Right lobe of liver (tissue), 6 donors: ENCODE data around the gene LRCH1. TPM values are rescaled to one million over a fixed set of nuclear protein-coding genes. Genes with fewer than 3 reads are reported as not detected.

Experiments
- ATAC-seq, 4 donors: fragments of 200-7000 bp; cut with Tn5 transposase; one replicate each; pipeline ENCODE4 v1.9.1; 2020; ENCODE audit warnings: mild to moderate bottlenecking in 4 of 4, moderate library complexity in 4 of 4
- DNase-seq, 3 donors: peaks; one replicate each; pipeline ENCODE4 v3.0.0-alpha.2; 2020
- H3K27ac ChIP-seq, 3 donors: fragments of 200-600 bp; one replicate each; pipeline ENCODE4 v1.8.0; 2022
- H3K27me3 ChIP-seq, 2 donors: fragments of 200-600 bp; one replicate each; pipeline ENCODE4 v1.8.0; 2022
- H3K36me3 ChIP-seq, 4 donors: fragments of 200-600 bp; sonication (generic) in 1 of 4; one replicate each; pipeline versions ENCODE4 v1.5.1 to v1.8.0; 2017 to 2022; ENCODE audit warnings: control low read depth in 1 of 4
- H3K4me1 ChIP-seq, 4 donors: fragments of 200-600 bp; sonication (generic) in 1 of 4; one replicate each; pipeline versions ENCODE4 v1.5.1 to v1.8.0; 2017 to 2022; ENCODE audit warnings: control low read depth in 1 of 4
- H3K4me3 ChIP-seq, 3 donors: fragments of 200-600 bp; one replicate each; pipeline ENCODE4 v1.8.0; 2022
- H3K9me3 ChIP-seq, 4 donors: fragments of 200-600 bp; sonication (generic) in 1 of 4; one replicate each; pipeline versions ENCODE4 v1.5.1 to v1.8.0; 2017 to 2022; ENCODE audit warnings: control low read depth in 1 of 4
- POLR2A ChIP-seq: fragments of 450-650 bp; IDR thresholded peaks from one replicate; pipeline ENCODE4 v1.6.1; 2017; ENCODE audit warnings: antibody characterized with exemption, mild to moderate bottlenecking
- WGBS: methylation state at CpG from one replicate; pipeline ENCODE4 v1.1.6; 2018; ENCODE audit warnings: low coverage, low lambda C conversion rate; ENCODE audit not compliant: insufficient coverage; ENCODE audit errors: missing lambda C conversion rate; 5-methylcytosine and 5-hydroxymethylcytosine counted together
- intact Hi-C, 2 donors: fragments of 100-400 bp; cut with DNase I; formaldehyde crosslinking; loops; one replicate each; pipeline versions ENCODE4 v1.11.2 to v1.14.1; 2022
- total RNA-seq, 6 experiments: library from RNA; depleted of rRNA in 2 of 6; stranded (reverse); fragments of >200 nt in 2 of 6; fragmentation: NEBNext Ultra II Directional in 3 of 6; extraction: Animal tissue kit (Norgen Biotek cat#: 25700) in 3 of 6; gene quantifications; one replicate each; pipeline versions ENCODE4 v1.1.0 to v1.2.4, GENCODE V29; 2016 to 2023
- TF ChIP-seq, protein P1 (sequence below), 4 donors: fragments of 200-600 bp in 3 of 4; fragments of 450-650 bp in 1 of 4; IDR thresholded peaks; one replicate each; pipeline versions ENCODE4 v1.5.1 to v1.8.0; 2016 to 2022; ENCODE audit warnings: antibody characterized with exemption in 4 of 4, mild to moderate bottlenecking in 2 of 4
- donor health status: DM: no; HTN: yes; CAD: no.
- donor health status: DM: no; HTN: no; CAD: no.
- donor health status: DM: no; HTN: no; CAD: no.
- donor health status: DM: no; HTN: yes; CAD: no.
- donor health status: DM: no; HTN: yes; CAD: no.

The LRCH1 gene
- total RNA-seq, 6 experiments from 2014 or later: 5.4 to 9.6 (median 7.7) TPM

DNA sequence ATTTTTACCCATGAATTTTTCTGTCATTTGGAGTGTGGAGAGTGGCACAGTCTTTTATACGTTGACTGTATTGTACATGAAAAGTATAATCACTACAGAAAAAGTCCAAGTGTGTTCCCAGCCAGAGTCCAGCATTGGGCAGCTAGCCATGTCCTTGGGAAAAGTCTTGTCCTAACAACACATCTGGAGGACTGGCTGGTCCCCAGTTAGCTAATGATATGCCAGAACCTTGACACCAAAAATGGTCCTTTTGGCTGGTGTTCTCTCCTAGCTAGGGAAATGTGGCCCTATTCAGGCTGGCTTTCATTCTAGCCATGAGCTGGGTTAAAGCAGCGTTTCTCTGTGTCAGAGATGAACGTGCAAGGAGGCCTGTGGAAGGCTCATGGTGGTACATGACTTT is 145.0 kb downstream of the LRCH1 start:
- Histone ChIP-seq H3K27me3 (no peaks in the 10 kb centered on the region), H3K27ac (no peak overlapping the region), H3K36me3 (peaks cover 0 to 30% (median 0%) of the 10 kb centered on the region in 4 donors), H3K4me3 (no peak overlapping the region), H3K4me1 (no peaks in the 10 kb centered on the region), H3K9me3 (no peaks in the 10 kb centered on the region)
- DNase-seq (no peak), ATAC-seq (peak in 1 of 4 donors; percentile 37)
- TF ChIP-seq, protein P1, sequence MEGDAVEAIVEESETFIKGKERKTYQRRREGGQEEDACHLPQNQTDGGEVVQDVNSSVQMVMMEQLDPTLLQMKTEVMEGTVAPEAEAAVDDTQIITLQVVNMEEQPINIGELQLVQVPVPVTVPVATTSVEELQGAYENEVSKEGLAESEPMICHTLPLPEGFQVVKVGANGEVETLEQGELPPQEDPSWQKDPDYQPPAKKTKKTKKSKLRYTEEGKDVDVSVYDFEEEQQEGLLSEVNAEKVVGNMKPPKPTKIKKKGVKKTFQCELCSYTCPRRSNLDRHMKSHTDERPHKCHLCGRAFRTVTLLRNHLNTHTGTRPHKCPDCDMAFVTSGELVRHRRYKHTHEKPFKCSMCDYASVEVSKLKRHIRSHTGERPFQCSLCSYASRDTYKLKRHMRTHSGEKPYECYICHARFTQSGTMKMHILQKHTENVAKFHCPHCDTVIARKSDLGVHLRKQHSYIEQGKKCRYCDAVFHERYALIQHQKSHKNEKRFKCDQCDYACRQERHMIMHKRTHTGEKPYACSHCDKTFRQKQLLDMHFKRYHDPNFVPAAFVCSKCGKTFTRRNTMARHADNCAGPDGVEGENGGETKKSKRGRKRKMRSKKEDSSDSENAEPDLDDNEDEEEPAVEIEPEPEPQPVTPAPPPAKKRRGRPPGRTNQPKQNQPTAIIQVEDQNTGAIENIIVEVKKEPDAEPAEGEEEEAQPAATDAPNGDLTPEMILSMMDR (IDR thresholded peaks at IDR 0.05): no peak
- TF ChIP-seq POLR2A: no peak
- intact Hi-C loops: no loop called here
- WGBS: 84% methylated on average over 3 of the region's 3 CpGs

DNA sequence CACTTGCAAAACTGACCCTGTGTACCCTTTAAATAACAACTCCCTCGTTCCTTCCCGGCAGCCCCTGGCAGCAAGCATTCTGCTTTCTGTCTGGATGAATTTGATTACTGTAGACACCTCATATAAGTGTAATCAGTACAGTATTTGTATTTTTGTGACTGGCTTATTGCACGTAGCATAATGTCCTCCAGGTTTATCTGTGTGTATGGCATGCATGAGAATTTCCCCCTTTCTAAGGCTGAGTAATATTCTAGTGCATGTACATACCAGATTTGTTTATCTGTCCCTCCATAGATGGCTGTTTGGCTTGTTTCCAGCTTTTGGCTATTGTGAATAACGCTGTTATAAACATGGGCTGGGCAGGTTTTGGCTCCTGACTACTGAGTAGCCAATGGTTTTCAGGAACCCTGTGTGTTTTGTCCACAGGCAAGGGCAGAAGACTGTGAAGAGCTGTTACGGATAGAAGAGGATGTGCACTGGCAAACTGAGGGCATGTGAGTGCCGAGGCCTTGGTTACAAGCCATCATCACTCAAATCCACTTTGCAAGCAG is 146.0 kb downstream of the LRCH1 start:
- intact Hi-C loops: no loop called here
- TF ChIP-seq, protein P1 (IDR thresholded peaks at IDR 0.05): no peak
- TF ChIP-seq POLR2A: no peak
- Histone ChIP-seq H3K27me3 (no peaks in the 10 kb centered on the region), H3K4me1 (no peaks in the 10 kb centered on the region), H3K36me3 (peaks cover 0 to 30% (median 0%) of the 10 kb centered on the region in 4 donors), H3K9me3 (no peaks in the 10 kb centered on the region), H3K4me3 (no peak overlapping the region), H3K27ac (no peak overlapping the region)
- 74% methylated on average over 4 of the region's 6 CpGs for WGBS
- ATAC-seq: no peak
- DNase-seq: no peak

DNA sequence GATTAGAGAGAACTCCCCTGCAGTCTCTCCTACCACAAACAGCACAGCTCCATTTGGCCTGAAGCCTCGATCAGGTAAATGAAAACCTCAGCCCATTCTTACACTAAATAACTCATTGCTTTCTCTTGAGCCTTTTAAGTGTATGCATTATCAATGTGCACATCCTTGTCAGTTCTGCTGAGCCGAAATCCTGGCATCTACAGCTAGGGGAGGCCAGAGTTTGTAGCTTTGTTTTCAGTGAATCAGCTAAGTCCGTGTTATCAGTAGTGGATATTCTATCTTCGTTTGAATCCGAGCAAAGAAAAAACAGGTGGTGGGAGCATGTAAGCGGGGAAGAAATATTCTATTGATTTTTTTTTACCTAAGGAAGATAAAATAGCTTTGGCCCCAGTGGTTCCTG is 159.6 kb downstream of the LRCH1 start:
- no peak overlapping the region for H3K27ac ChIP-seq
- no peak for ATAC-seq
- peaks cover 0 to 10% (median 0%) of the 10 kb centered on the region in 4 donors for H3K4me1 ChIP-seq
- intact Hi-C loops: no loop called here
- H3K27me3 ChIP-seq: no peaks in the 10 kb centered on the region
- H3K36me3 ChIP-seq: peaks cover 0 to 17% (median 0%) of the 10 kb centered on the region in 4 donors
- TF ChIP-seq, protein P1 (IDR thresholded peaks at IDR 0.05): no peak
- no peak for TF ChIP-seq POLR2A
- H3K4me3 ChIP-seq: no peak overlapping the region
- no peaks in the 10 kb centered on the region for H3K9me3 ChIP-seq
- DNase-seq: no peak
- WGBS: 76% methylated on average over 6 of the region's 6 CpGs

DNA sequence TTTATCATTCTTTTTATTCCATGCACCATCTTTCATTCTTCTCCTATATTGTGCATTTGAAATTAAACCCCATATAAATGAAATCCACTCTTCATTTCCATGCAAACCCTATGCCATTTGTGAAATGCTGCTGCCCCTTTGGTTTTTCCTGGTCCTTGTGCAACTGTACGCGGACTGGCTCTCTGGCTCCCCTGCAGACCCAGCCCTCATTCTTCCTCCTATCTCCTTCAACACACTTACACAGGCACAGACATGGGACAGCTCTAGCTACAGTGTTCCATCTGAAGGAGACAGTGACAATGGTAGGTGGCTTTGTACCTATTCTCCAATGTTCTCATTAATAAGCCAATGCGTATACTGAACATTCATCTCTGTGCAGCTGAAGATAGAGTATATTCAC is 162.4 kb downstream of the LRCH1 start:
- peak in 1 of 4 donors; percentile 12 for ATAC-seq
- WGBS: 89% methylated on average over 3 of the region's 3 CpGs
- no peaks in the 10 kb centered on the region for H3K9me3 ChIP-seq
- H3K4me1 ChIP-seq: peaks cover 0 to 13% (median 0%) of the 10 kb centered on the region in 4 donors
- no peak overlapping the region for H3K4me3 ChIP-seq
- intact Hi-C loops: loop anchor here in 1 of 2 donors (5.0 kb wide), 1 partner anchor 163 kb away; the partner anchor contains the start of gene LRCH1
- DNase-seq: no peak
- no peak overlapping the region for H3K27ac ChIP-seq
- TF ChIP-seq POLR2A: no peak
- TF ChIP-seq, protein P1 (IDR thresholded peaks at IDR 0.05): no peak
- H3K36me3 ChIP-seq: peaks cover 0 to 13% (median 0%) of the 10 kb centered on the region in 4 donors
- H3K27me3 ChIP-seq: no peaks in the 10 kb centered on the region
